ENCODE measurements around the gene KIF13A. TPM values are rescaled to one million over a fixed set of nuclear protein-coding genes. Genes with fewer than 3 reads are reported as not detected.

KIF13A gene
- total RNA-seq, 1 experiment from 2014 or later: 14.1 TPM

- BruUV-seq (replicated peaks): no TSS peak
Measured at GRCh38 chr6:17729223-17730077, 258.0 kb downstream of the KIF13A start.

GRCh38 chr6:17728551-17729222 is 258.7 kb downstream of the KIF13A start:
- H3K4me1 Mint-ChIP-seq (ENCODE audit: low read depth, unreplicated experiment): no peaks in the 10 kb centered on the region
- CTCF ChIA-PET: no interaction called here

More at GRCh38 chr6:17729223-17730077, 258.0 kb downstream of the KIF13A start:
- no peak for DNase-seq
- H3K27ac Mint-ChIP-seq (ENCODE audit: unreplicated experiment): no peak overlapping the region
- no peaks in the 10 kb centered on the region for H3K36me3 Mint-ChIP-seq (ENCODE audit: insufficient read depth, unreplicated experiment)
- no peak for TF ChIP-seq CTCF (IDR thresholded peaks at IDR 0.05; ENCODE audit: unreplicated experiment)
- no peaks in the 10 kb centered on the region for H3K4me1 Mint-ChIP-seq (ENCODE audit: low read depth, unreplicated experiment)
- CTCF ChIA-PET: no interaction called here
- no peak overlapping the region for H3K4me3 Mint-ChIP-seq (ENCODE audit: low read depth, unreplicated experiment)
- no peaks in the 10 kb centered on the region for H3K27me3 Mint-ChIP-seq (ENCODE audit: unreplicated experiment)
- intact Hi-C loops (cut with micrococcal nuclease; ENCODE audit: unreplicated experiment): no loop called here
- H3K9me3 Mint-ChIP-seq (ENCODE audit: low read depth, unreplicated experiment): no peaks in the 10 kb centered on the region

GRCh38 chr6:17725083-17725482 is 262.4 kb downstream of the KIF13A start:
- H3K9me3 Mint-ChIP-seq (ENCODE audit: low read depth, unreplicated experiment): no peaks in the 10 kb centered on the region
- H3K27ac Mint-ChIP-seq (ENCODE audit: unreplicated experiment): no peak overlapping the region
- no TSS peak for BruUV-seq (replicated peaks)
- intact Hi-C loops (cut with micrococcal nuclease; ENCODE audit: unreplicated experiment): no loop called here
- no peaks in the 10 kb centered on the region for H3K36me3 Mint-ChIP-seq (ENCODE audit: insufficient read depth, unreplicated experiment)
- CTCF ChIA-PET: interaction anchor here (0.6 kb wide), 1 partner anchor 20 kb away, joined by 5 read pairs; no protein-coding TSS in a partner anchor
- no peak overlapping the region for H3K4me3 Mint-ChIP-seq (ENCODE audit: low read depth, unreplicated experiment)
- no peak for TF ChIP-seq CTCF (IDR thresholded peaks at IDR 0.05; ENCODE audit: unreplicated experiment)
- H3K4me1 Mint-ChIP-seq (ENCODE audit: low read depth, unreplicated experiment): peaks cover 8% of the 10 kb centered on the region
- H3K27me3 Mint-ChIP-seq (ENCODE audit: unreplicated experiment): no peaks in the 10 kb centered on the region
- no peak for DNase-seq

More at GRCh38 chr6:17728551-17729222, 258.7 kb downstream of the KIF13A start:
- BruUV-seq (replicated peaks): no TSS peak
- H3K27me3 Mint-ChIP-seq (ENCODE audit: unreplicated experiment): no peaks in the 10 kb centered on the region
- H3K36me3 Mint-ChIP-seq (ENCODE audit: insufficient read depth, unreplicated experiment): no peaks in the 10 kb centered on the region
- intact Hi-C loops (cut with micrococcal nuclease; ENCODE audit: unreplicated experiment): no loop called here
- TF ChIP-seq CTCF (IDR thresholded peaks at IDR 0.05; ENCODE audit: unreplicated experiment): no peak
- no peak for DNase-seq
- H3K27ac Mint-ChIP-seq (ENCODE audit: unreplicated experiment): no peak overlapping the region
- no peaks in the 10 kb centered on the region for H3K9me3 Mint-ChIP-seq (ENCODE audit: low read depth, unreplicated experiment)
- H3K4me3 Mint-ChIP-seq (ENCODE audit: low read depth, unreplicated experiment): no peak overlapping the region

GRCh38 chr6:17724341-17724740 is 263.1 kb downstream of the KIF13A start:
- intact Hi-C loops (cut with micrococcal nuclease; ENCODE audit: unreplicated experiment): no loop called here
- CTCF ChIA-PET: interaction anchor here (0.5 kb wide), 1 partner anchor 124 kb away, joined by 3 read pairs; no protein-coding TSS in a partner anchor
- H3K9me3 Mint-ChIP-seq (ENCODE audit: low read depth, unreplicated experiment): no peaks in the 10 kb centered on the region
- no TSS peak for BruUV-seq (replicated peaks)
- no peak overlapping the region for H3K27ac Mint-ChIP-seq (ENCODE audit: unreplicated experiment)
- H3K27me3 Mint-ChIP-seq (ENCODE audit: unreplicated experiment): no peaks in the 10 kb centered on the region
- H3K4me3 Mint-ChIP-seq (ENCODE audit: low read depth, unreplicated experiment): no peak overlapping the region
- peaks cover 8% of the 10 kb centered on the region for H3K4me1 Mint-ChIP-seq (ENCODE audit: low read depth, unreplicated experiment)
- H3K36me3 Mint-ChIP-seq (ENCODE audit: insufficient read depth, unreplicated experiment): no peaks in the 10 kb centered on the region
- TF ChIP-seq CTCF (IDR thresholded peaks at IDR 0.05; ENCODE audit: unreplicated experiment): no peak
- no peak for DNase-seq

Data from Calu3 (cell line).